Astrocyte (in vitro differentiated cells and primary cell): Measurements from ENCODE around the gene ATXN1. TPM values are rescaled to one million over a fixed set of nuclear protein-coding genes. Genes with fewer than 3 reads are reported as not detected.

Source experiments
- DNase-seq: peaks from one replicate; pipeline ENCODE4 v3.0.0-alpha.2; 2010; ENCODE audit warnings: low read depth
- FAIRE-seq: peaks from 2 replicates; lab custom pipeline; 2011; peaks lifted over from hg19 to GRCh38; lab: Jason Lieb, UNC
- H2AFZ ChIP-seq: 2 replicates; pipeline ENCODE4 v1.6.0; 2012; ENCODE audit warnings: low read depth, low read length, inconsistent platforms
- H3K27ac ChIP-seq: 2 replicates; pipeline ENCODE4 v1.5.1; 2011; ENCODE audit warnings: low read depth, low read length, inconsistent platforms
- H3K27me3 ChIP-seq: 2 replicates; pipeline ENCODE4 v1.6.0; 2011; ENCODE audit warnings: low read length, inconsistent platforms; ENCODE audit not compliant: insufficient read depth
- H3K36me3 ChIP-seq: 2 replicates; pipeline ENCODE4 v1.5.1; 2011; ENCODE audit warnings: low read length, inconsistent platforms; ENCODE audit not compliant: insufficient read depth
- H3K4me1 ChIP-seq: 2 replicates; pipeline ENCODE4 v1.5.1; 2011; ENCODE audit warnings: low read length, inconsistent platforms; ENCODE audit not compliant: insufficient read depth
- H3K4me2 ChIP-seq: 2 replicates; pipeline ENCODE4 v1.6.0; 2012; ENCODE audit warnings: low read length, inconsistent platforms
- H3K4me3 ChIP-seq: 2 replicates; pipeline ENCODE4 v1.5.1; 2011; ENCODE audit warnings: low read depth, mild to moderate bottlenecking, low read length, inconsistent platforms; ENCODE audit not compliant: insufficient read depth
- H3K79me2 ChIP-seq: 2 replicates; pipeline ENCODE4 v1.6.0; 2012; ENCODE audit warnings: mild to moderate bottlenecking, low read length, inconsistent platforms; ENCODE audit not compliant: insufficient read depth
- H3K9ac ChIP-seq: 2 replicates; pipeline ENCODE4 v1.6.0; 2012; ENCODE audit warnings: mild to moderate bottlenecking, low read length, inconsistent platforms
- H3K9me3 ChIP-seq: 2 replicates; pipeline ENCODE4 v1.5.1; 2012; ENCODE audit warnings: low read depth, mild to moderate bottlenecking, low read length, inconsistent platforms; ENCODE audit not compliant: insufficient read depth
- H4K20me1 ChIP-seq: 2 replicates; pipeline ENCODE4 v1.6.0; 2012; ENCODE audit warnings: low read length, inconsistent platforms; ENCODE audit not compliant: insufficient read depth
- H3K27ac Mint-ChIP-seq: one replicate; pipeline ENCODE4 v1.8.0; 2021; ENCODE audit warnings: mild to moderate bottlenecking, mixed read lengths; ENCODE audit not compliant: unreplicated experiment
- H3K27me3 Mint-ChIP-seq: one replicate; pipeline ENCODE4 v1.8.0; 2021; ENCODE audit warnings: low read depth, mixed read lengths; ENCODE audit not compliant: unreplicated experiment
- H3K36me3 Mint-ChIP-seq: one replicate; pipeline ENCODE4 v1.8.0; 2021; ENCODE audit warnings: low read depth, mixed read lengths; ENCODE audit not compliant: unreplicated experiment
- H3K4me1 Mint-ChIP-seq: one replicate; pipeline ENCODE4 v1.8.0; 2021; ENCODE audit warnings: low read depth, mixed read lengths; ENCODE audit not compliant: unreplicated experiment
- H3K4me3 Mint-ChIP-seq: one replicate; pipeline ENCODE4 v1.8.0; 2021; ENCODE audit warnings: mild to moderate bottlenecking, moderate library complexity, mixed read lengths; ENCODE audit not compliant: unreplicated experiment
- H3K9me3 Mint-ChIP-seq: one replicate; pipeline ENCODE4 v1.8.0; 2021; ENCODE audit warnings: mild to moderate bottlenecking, mixed read lengths; ENCODE audit not compliant: unreplicated experiment
- CTCF ChIP-seq: IDR thresholded peaks from 2 replicates; pipeline ENCODE4 v1.5.1; 2011; ENCODE audit warnings: low read depth, mild to moderate bottlenecking, inconsistent platforms, low read length, moderate library complexity; ENCODE audit not compliant: insufficient read depth
- EZH2 ChIP-seq: IDR thresholded peaks from 2 replicates; pipeline ENCODE4 v1.6.1; 2012; ENCODE audit warnings: mild to moderate bottlenecking, low read length, inconsistent platforms; ENCODE audit not compliant: insufficient read depth
- total RNA-seq: library from RNA; stranded (reverse); gene quantifications from 2 replicates; pipeline ENCODE4 v1.2.1, GENCODE V29; 2021

Gene ATXN1
- total RNA-seq, 1 donor from 2014 or later: 70.9 TPM

DNA sequence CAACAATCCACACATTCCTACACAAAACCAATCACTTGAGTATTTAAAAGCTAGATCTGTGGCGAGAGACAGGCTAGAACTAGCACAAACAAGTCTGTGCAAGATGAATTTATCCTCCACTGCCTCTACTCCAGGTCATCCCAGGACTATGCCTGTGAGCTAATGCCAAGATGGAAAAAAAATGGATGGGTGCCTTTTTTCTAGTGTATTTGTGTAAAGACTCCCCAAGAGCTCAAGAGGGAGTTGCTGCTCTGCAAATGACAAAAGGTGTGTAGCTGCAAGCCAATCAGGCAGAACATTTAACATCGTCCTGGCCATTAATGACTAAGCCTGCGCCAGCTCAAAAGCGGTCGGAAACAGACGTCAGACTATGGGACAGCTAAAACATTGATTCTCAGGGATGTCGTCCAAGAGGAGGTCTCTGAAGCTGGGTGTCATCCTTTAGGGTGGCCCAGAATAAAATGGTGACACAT lies 21.9 kb downstream of the ATXN1 start:
- Histone ChIP-seq H3K9me3 (no peaks in the 10 kb centered on the region), H3K27me3 (no peaks in the 10 kb centered on the region), H3K4me2 (peak overlapping the region; percentile 48), H3K36me3 (peaks cover 4% of the 10 kb centered on the region), H2AFZ (no peak overlapping the region), H4K20me1 (no peaks in the 10 kb centered on the region), H3K27ac (peak overlapping the region; percentile 96), H3K4me3 (peak overlapping the region; percentile 13), H3K79me2 (peaks cover 79% of the 10 kb centered on the region), H3K4me1 (peaks cover 57% of the 10 kb centered on the region), H3K9ac (peak overlapping the region; percentile 78)
- H3K9me3 Mint-ChIP-seq: no peaks in the 10 kb centered on the region
- H3K27ac Mint-ChIP-seq: peak overlapping the region; percentile 93
- peak; percentile 5 for FAIRE-seq
- no peaks in the 10 kb centered on the region for H3K27me3 Mint-ChIP-seq
- H3K4me3 Mint-ChIP-seq: peak overlapping the region; percentile 55
- H3K36me3 Mint-ChIP-seq: peaks cover 25% of the 10 kb centered on the region
- no peak for TF ChIP-seq CTCF
- peak; percentile 97 for DNase-seq
- H3K4me1 Mint-ChIP-seq: peaks cover 82% of the 10 kb centered on the region

DNA sequence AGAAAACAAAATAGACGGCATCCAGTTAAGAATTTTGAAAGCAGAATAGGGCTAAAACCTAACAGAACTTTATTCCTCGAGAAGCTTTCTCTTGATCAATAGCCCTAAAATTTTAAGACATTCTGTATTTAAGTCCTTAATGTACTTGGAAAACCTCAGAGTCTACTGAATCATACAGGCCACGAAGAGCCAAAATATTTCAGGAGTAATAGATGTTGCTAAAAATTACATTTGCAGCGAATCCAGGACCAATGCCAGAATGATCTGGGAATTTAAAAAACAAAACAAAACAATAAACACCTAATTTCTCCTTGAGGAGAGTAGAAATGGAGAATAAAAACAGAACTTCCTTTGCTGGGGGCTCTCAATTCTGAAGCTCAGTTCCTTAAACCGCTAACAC lies 23.3 kb downstream of the ATXN1 start:
- DNase-seq (no peak), FAIRE-seq (peak; percentile 5)
- H3K9me3 ChIP-seq: no peaks in the 10 kb centered on the region
- TF ChIP-seq CTCF (no peak), EZH2 (no peak)
- peaks cover 79% of the 10 kb centered on the region for H3K79me2 ChIP-seq
- H4K20me1 ChIP-seq: no peaks in the 10 kb centered on the region
- peak overlapping the region; percentile 93 for H3K27ac Mint-ChIP-seq
- H2AFZ ChIP-seq: no peak overlapping the region
- peak overlapping the region; percentile 59 for H3K4me2 ChIP-seq
- peak overlapping the region; percentile 96 for H3K27ac ChIP-seq
- H3K36me3 Mint-ChIP-seq: peaks cover 19% of the 10 kb centered on the region
- no peak overlapping the region for H3K4me3 ChIP-seq
- H3K36me3 ChIP-seq: peaks cover 4% of the 10 kb centered on the region
- H3K27me3 ChIP-seq: no peaks in the 10 kb centered on the region
- peak overlapping the region; percentile 29 for H3K9ac ChIP-seq
- H3K9me3 Mint-ChIP-seq: no peaks in the 10 kb centered on the region
- H3K27me3 Mint-ChIP-seq: no peaks in the 10 kb centered on the region
- peak overlapping the region; percentile 66 for H3K4me3 Mint-ChIP-seq
- H3K4me1 ChIP-seq: peaks cover 57% of the 10 kb centered on the region
- peaks cover 68% of the 10 kb centered on the region for H3K4me1 Mint-ChIP-seq

DNA sequence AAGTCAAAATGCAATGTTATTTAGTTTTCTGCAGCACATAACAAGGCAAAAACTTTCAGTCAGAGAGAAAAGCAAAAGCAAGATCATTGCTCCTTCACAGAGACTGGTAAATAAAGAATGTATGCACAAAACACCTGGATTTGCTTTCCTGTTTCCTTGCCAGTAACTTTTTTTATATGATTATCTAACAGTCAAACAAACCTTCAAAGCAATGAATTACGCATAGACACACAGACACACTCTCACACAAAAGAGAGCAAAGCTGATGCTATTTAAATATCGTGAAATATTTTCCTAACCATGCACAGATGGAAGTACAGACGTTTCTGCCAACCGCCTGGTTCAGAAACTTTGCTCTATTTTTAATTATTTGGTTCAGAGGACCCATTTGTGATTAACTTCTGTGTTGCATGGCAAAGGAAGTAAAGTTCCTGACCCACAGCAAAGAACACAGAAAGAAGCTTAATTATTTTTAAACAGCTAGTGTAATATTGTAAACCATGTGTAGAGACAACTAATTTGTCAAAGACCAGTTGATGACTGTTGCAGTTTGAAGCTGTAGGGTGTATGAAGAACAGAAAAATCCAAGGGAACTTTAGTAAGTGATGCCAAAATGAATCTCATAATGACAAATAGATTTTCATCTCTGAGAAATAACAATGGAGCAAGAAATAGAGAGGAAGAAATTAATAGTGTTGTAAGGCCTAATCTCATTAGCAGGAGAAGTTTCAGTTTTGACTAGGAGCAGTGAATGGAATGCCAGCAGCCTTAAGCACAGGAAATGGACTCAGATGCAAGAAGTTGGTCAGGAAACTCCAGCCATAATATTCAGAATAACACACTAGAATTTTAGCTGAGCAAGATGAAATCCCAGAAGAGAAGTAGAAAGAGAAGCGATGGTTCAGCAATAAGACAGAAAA lies 24.1 kb downstream of the ATXN1 start:
- peak overlapping the region; percentile 93 for H3K27ac Mint-ChIP-seq
- no peak overlapping the region for H3K4me3 ChIP-seq
- H3K27me3 Mint-ChIP-seq: no peaks in the 10 kb centered on the region
- H3K9me3 Mint-ChIP-seq: no peaks in the 10 kb centered on the region
- TF ChIP-seq CTCF: no peak
- no peak for TF ChIP-seq EZH2
- H3K36me3 Mint-ChIP-seq: peaks cover 16% of the 10 kb centered on the region
- H3K4me1 Mint-ChIP-seq: peaks cover 60% of the 10 kb centered on the region
- H3K4me1 ChIP-seq: peaks cover 51% of the 10 kb centered on the region
- H2AFZ ChIP-seq: no peak overlapping the region
- H3K4me3 Mint-ChIP-seq: peak overlapping the region; percentile 66
- peak overlapping the region; percentile 29 for H3K9ac ChIP-seq
- peaks cover 4% of the 10 kb centered on the region for H3K36me3 ChIP-seq
- no peaks in the 10 kb centered on the region for H3K27me3 ChIP-seq
- DNase-seq (peak; percentile 71), FAIRE-seq (peak; percentile 23)
- H3K79me2 ChIP-seq: peaks cover 78% of the 10 kb centered on the region
- H3K27ac ChIP-seq: peak overlapping the region; percentile 96
- H4K20me1 ChIP-seq: no peaks in the 10 kb centered on the region
- peak overlapping the region; percentile 59 for H3K4me2 ChIP-seq
- H3K9me3 ChIP-seq: no peaks in the 10 kb centered on the region
